ENCODE data around the gene ZMYND15.

The ZMYND15 gene

GRCh38 chr17:4715063-4715744, 24.4 kb upstream of the ZMYND15 start:
- no peak for DNase-seq (ENCODE audit: low read depth)

GRCh38 chr17:4716081-4716480, 23.6 kb upstream of the ZMYND15 start:
- no peak for DNase-seq (ENCODE audit: low read depth)

GRCh38 chr17:4717791-4718190, 21.8 kb upstream of the ZMYND15 start:
- DNase-seq (ENCODE audit: low read depth) = no peak

- no peak for DNase-seq (ENCODE audit: low read depth)
Measured at GRCh38 chr17:4718276-4718675, 21.4 kb upstream of the ZMYND15 start.

- no peak for DNase-seq (ENCODE audit: low read depth)
Measured at GRCh38 chr17:4719146-4719545, 20.5 kb upstream of the ZMYND15 start.

- DNase-seq (ENCODE audit: low read depth) = no peak
Measured at GRCh38 chr17:4719684-4720221, 19.9 kb upstream of the ZMYND15 start.

GRCh38 chr17:4720787-4721186, 18.8 kb upstream of the ZMYND15 start:
- no peak for DNase-seq (ENCODE audit: low read depth)

- DNase-seq (ENCODE audit: low read depth) = no peak
Measured at GRCh38 chr17:4721203-4722135, 18.2 kb upstream of the ZMYND15 start.

GRCh38 chr17:4722678-4723240, 16.9 kb upstream of the ZMYND15 start:
- no peak for DNase-seq (ENCODE audit: low read depth)

GRCh38 chr17:4724650-4725049, 15.0 kb upstream of the ZMYND15 start:
- DNase-seq (ENCODE audit: low read depth) = no peak

GRCh38 chr17:4725646-4726310, 13.9 kb upstream of the ZMYND15 start:
- DNase-seq (ENCODE audit: low read depth) = no peak

- no peak for DNase-seq (ENCODE audit: low read depth)
Measured at GRCh38 chr17:4728124-4728523, 11.5 kb upstream of the ZMYND15 start.

- no peak for DNase-seq (ENCODE audit: low read depth)
Measured at GRCh38 chr17:4733073-4733531, 6.5 kb upstream of the ZMYND15 start.

- no peak for DNase-seq (ENCODE audit: low read depth)
Measured at GRCh38 chr17:4734857-4735475, 4.7 kb upstream of the ZMYND15 start.

- no peak for DNase-seq (ENCODE audit: low read depth)
Measured at GRCh38 chr17:4735876-4736651, 3.6 kb upstream of the ZMYND15 start.

- no peak for DNase-seq (ENCODE audit: low read depth)
Measured at GRCh38 chr17:4738136-4739121, 1.2 kb upstream of the ZMYND15 start.

- DNase-seq (ENCODE audit: low read depth) = no peak
Measured at GRCh38 chr17:4740025-4740351, 355 bp downstream of the ZMYND15 start.

GRCh38 chr17:4740584-4740983, 951 bp downstream of the ZMYND15 start:
- no peak for DNase-seq (ENCODE audit: low read depth)

- DNase-seq (ENCODE audit: low read depth) = no peak
Measured at GRCh38 chr17:4741544-4741943, 1.9 kb downstream of the ZMYND15 start.

GRCh38 chr17:4742133-4742532, 2.5 kb downstream of the ZMYND15 start:
- no peak for DNase-seq (ENCODE audit: low read depth)

All from non-pigmented ciliary epithelial cell (primary cell).